ENCODE measurements around the gene RIC8A.
"Not testable (repeated sequence)": the region's sequence is repeated elsewhere in the genome, so short reads cannot be mapped to it uniquely, and the experiment has no call there.

RIC8A gene

GRCh38 chr11:218815-219593 is 11.5 kb downstream of the RIC8A start:
- no peak overlapping the region for H3K27ac ChIP-seq (ENCODE audit: low read depth, low read length)
- H3K27me3 ChIP-seq (ENCODE audit: control insufficient read depth in 1 of 2, insufficient read depth in 2 of 2, low read length in 2 of 2): no peaks in the 10 kb centered on the region
- H3K4me1 ChIP-seq (ENCODE audit: control insufficient read depth in 1 of 2, insufficient read depth in 2 of 2, low read length in 2 of 2): no peaks in the 10 kb centered on the region
- H3K36me3 ChIP-seq (ENCODE audit: control insufficient read depth in 1 of 2, insufficient read depth in 2 of 2, low read length in 2 of 2): peaks cover 15 to 60% of the 10 kb centered on the region in 2 donors
- H3K4me3 ChIP-seq (ENCODE audit: low read depth in 1 of 2, low read length in 2 of 2): no peak overlapping the region
- H3K9me3 ChIP-seq (ENCODE audit: control insufficient read depth in 1 of 2, low read length in 2 of 2): no peaks in the 10 kb centered on the region
- H3K9ac ChIP-seq (ENCODE audit: low read depth in 1 of 2, low read length in 2 of 2): no peak overlapping the region

- peaks cover under 1 to 44% of the 10 kb centered on the region in 2 donors for H3K36me3 ChIP-seq (ENCODE audit: control insufficient read depth in 1 of 2, insufficient read depth in 2 of 2, low read length in 2 of 2)
- not testable (repeated sequence) for H3K9ac ChIP-seq (ENCODE audit: low read depth in 1 of 2, low read length in 2 of 2); H3K27ac ChIP-seq (ENCODE audit: low read depth, low read length); H3K4me3 ChIP-seq (ENCODE audit: low read depth in 1 of 2, low read length in 2 of 2); H3K9me3 ChIP-seq (ENCODE audit: control insufficient read depth in 1 of 2, low read length in 2 of 2); H3K4me1 ChIP-seq (ENCODE audit: control insufficient read depth in 1 of 2, insufficient read depth in 2 of 2, low read length in 2 of 2); H3K27me3 ChIP-seq (ENCODE audit: control insufficient read depth in 1 of 2, insufficient read depth in 2 of 2, low read length in 2 of 2)
These were observed 13.2 kb downstream of the RIC8A start for GRCh38 chr11:220641-221215.

- Histone ChIP-seq H3K36me3 (ENCODE audit: control insufficient read depth in 1 of 2, insufficient read depth in 2 of 2, low read length in 2 of 2) (peaks cover 0 to 38% of the 10 kb centered on the region in 2 donors), H3K4me3 (ENCODE audit: low read depth in 1 of 2, low read length in 2 of 2) (no peak overlapping the region), H3K9ac (ENCODE audit: low read depth in 1 of 2, low read length in 2 of 2) (no peak overlapping the region), H3K9me3 (ENCODE audit: control insufficient read depth in 1 of 2, low read length in 2 of 2) (no peaks in the 10 kb centered on the region), H3K27ac (ENCODE audit: low read depth, low read length) (no peak overlapping the region), H3K4me1 (ENCODE audit: control insufficient read depth in 1 of 2, insufficient read depth in 2 of 2, low read length in 2 of 2) (no peaks in the 10 kb centered on the region), H3K27me3 (ENCODE audit: control insufficient read depth in 1 of 2, insufficient read depth in 2 of 2, low read length in 2 of 2) (no peaks in the 10 kb centered on the region)
These were observed 14.0 kb downstream of the RIC8A start for GRCh38 chr11:221539-221938.

GRCh38 chr11:221998-222789 is 14.7 kb downstream of the RIC8A start:
- no peak overlapping the region for H3K4me3 ChIP-seq (ENCODE audit: low read depth in 1 of 2, low read length in 2 of 2)
- H3K27me3 ChIP-seq (ENCODE audit: control insufficient read depth in 1 of 2, insufficient read depth in 2 of 2, low read length in 2 of 2): no peaks in the 10 kb centered on the region
- no peaks in the 10 kb centered on the region for H3K9me3 ChIP-seq (ENCODE audit: control insufficient read depth in 1 of 2, low read length in 2 of 2)
- no peaks in the 10 kb centered on the region for H3K4me1 ChIP-seq (ENCODE audit: control insufficient read depth in 1 of 2, insufficient read depth in 2 of 2, low read length in 2 of 2)
- H3K9ac ChIP-seq (ENCODE audit: low read depth in 1 of 2, low read length in 2 of 2): no peak overlapping the region
- H3K36me3 ChIP-seq (ENCODE audit: control insufficient read depth in 1 of 2, insufficient read depth in 2 of 2, low read length in 2 of 2): peaks cover 0 to 38% of the 10 kb centered on the region in 2 donors
- no peak overlapping the region for H3K27ac ChIP-seq (ENCODE audit: low read depth, low read length)

GRCh38 chr11:223026-223789 is 15.7 kb downstream of the RIC8A start:
- Histone ChIP-seq H3K27me3 (ENCODE audit: control insufficient read depth in 1 of 2, insufficient read depth in 2 of 2, low read length in 2 of 2) (no peaks in the 10 kb centered on the region), H3K36me3 (ENCODE audit: control insufficient read depth in 1 of 2, insufficient read depth in 2 of 2, low read length in 2 of 2) (peaks cover 0 to 33% of the 10 kb centered on the region in 2 donors), H3K4me3 (ENCODE audit: low read depth in 1 of 2, low read length in 2 of 2) (no peak overlapping the region), H3K27ac (ENCODE audit: low read depth, low read length) (no peak overlapping the region), H3K9ac (ENCODE audit: low read depth in 1 of 2, low read length in 2 of 2) (no peak overlapping the region), H3K4me1 (ENCODE audit: control insufficient read depth in 1 of 2, insufficient read depth in 2 of 2, low read length in 2 of 2) (no peaks in the 10 kb centered on the region), H3K9me3 (ENCODE audit: control insufficient read depth in 1 of 2, low read length in 2 of 2) (no peaks in the 10 kb centered on the region)

GRCh38 chr11:223884-224283 is 16.4 kb downstream of the RIC8A start:
- H3K9ac ChIP-seq (ENCODE audit: low read depth in 1 of 2, low read length in 2 of 2): no peak overlapping the region
- H3K4me3 ChIP-seq (ENCODE audit: low read depth in 1 of 2, low read length in 2 of 2): no peak overlapping the region
- no peaks in the 10 kb centered on the region for H3K9me3 ChIP-seq (ENCODE audit: control insufficient read depth in 1 of 2, low read length in 2 of 2)
- H3K27ac ChIP-seq (ENCODE audit: low read depth, low read length): no peak overlapping the region
- H3K27me3 ChIP-seq (ENCODE audit: control insufficient read depth in 1 of 2, insufficient read depth in 2 of 2, low read length in 2 of 2): no peaks in the 10 kb centered on the region
- H3K4me1 ChIP-seq (ENCODE audit: control insufficient read depth in 1 of 2, insufficient read depth in 2 of 2, low read length in 2 of 2): no peaks in the 10 kb centered on the region
- H3K36me3 ChIP-seq (ENCODE audit: control insufficient read depth in 1 of 2, insufficient read depth in 2 of 2, low read length in 2 of 2): peaks cover 0 to 27% of the 10 kb centered on the region in 2 donors

GRCh38 chr11:224424-224823 is 16.9 kb downstream of the RIC8A start:
- H3K27ac ChIP-seq (ENCODE audit: low read depth, low read length): no peak overlapping the region

GRCh38 chr11:225734-226453 is 18.4 kb downstream of the RIC8A start:
- H3K27ac ChIP-seq (ENCODE audit: low read depth, low read length): no peak overlapping the region
- peaks cover 0 to 22% of the 10 kb centered on the region in 2 donors for H3K36me3 ChIP-seq (ENCODE audit: control insufficient read depth in 1 of 2, insufficient read depth in 2 of 2, low read length in 2 of 2)
- no peak overlapping the region for H3K4me3 ChIP-seq (ENCODE audit: low read depth in 1 of 2, low read length in 2 of 2)
- no peaks in the 10 kb centered on the region for H3K4me1 ChIP-seq (ENCODE audit: control insufficient read depth in 1 of 2, insufficient read depth in 2 of 2, low read length in 2 of 2)
- no peak overlapping the region for H3K9ac ChIP-seq (ENCODE audit: low read depth in 1 of 2, low read length in 2 of 2)
- no peaks in the 10 kb centered on the region for H3K9me3 ChIP-seq (ENCODE audit: control insufficient read depth in 1 of 2, low read length in 2 of 2)
- H3K27me3 ChIP-seq (ENCODE audit: control insufficient read depth in 1 of 2, insufficient read depth in 2 of 2, low read length in 2 of 2): no peaks in the 10 kb centered on the region

More at GRCh38 chr11:224424-224823, 16.9 kb downstream of the RIC8A start:
- no peaks in the 10 kb centered on the region for H3K27me3 ChIP-seq (ENCODE audit: control insufficient read depth in 1 of 2, insufficient read depth in 2 of 2, low read length in 2 of 2)
- H3K36me3 ChIP-seq (ENCODE audit: control insufficient read depth in 1 of 2, insufficient read depth in 2 of 2, low read length in 2 of 2): peaks cover 0 to 22% of the 10 kb centered on the region in 2 donors
- H3K4me1 ChIP-seq (ENCODE audit: control insufficient read depth in 1 of 2, insufficient read depth in 2 of 2, low read length in 2 of 2): no peaks in the 10 kb centered on the region
- no peaks in the 10 kb centered on the region for H3K9me3 ChIP-seq (ENCODE audit: control insufficient read depth in 1 of 2, low read length in 2 of 2)
- H3K4me3 ChIP-seq (ENCODE audit: low read depth in 1 of 2, low read length in 2 of 2): no peak overlapping the region
- no peak overlapping the region for H3K9ac ChIP-seq (ENCODE audit: low read depth in 1 of 2, low read length in 2 of 2)

- peaks cover 0 to 8% of the 10 kb centered on the region in 2 donors for H3K36me3 ChIP-seq (ENCODE audit: control insufficient read depth in 1 of 2, insufficient read depth in 2 of 2, low read length in 2 of 2)
- no peak overlapping the region for H3K27ac ChIP-seq (ENCODE audit: low read depth, low read length)
- H3K9ac ChIP-seq (ENCODE audit: low read depth in 1 of 2, low read length in 2 of 2): no peak overlapping the region
- H3K4me1 ChIP-seq (ENCODE audit: control insufficient read depth in 1 of 2, insufficient read depth in 2 of 2, low read length in 2 of 2): no peaks in the 10 kb centered on the region
- H3K9me3 ChIP-seq (ENCODE audit: control insufficient read depth in 1 of 2, low read length in 2 of 2): no peaks in the 10 kb centered on the region
- H3K4me3 ChIP-seq (ENCODE audit: low read depth in 1 of 2, low read length in 2 of 2): no peak overlapping the region
- no peaks in the 10 kb centered on the region for H3K27me3 ChIP-seq (ENCODE audit: control insufficient read depth in 1 of 2, insufficient read depth in 2 of 2, low read length in 2 of 2)
These were observed 20.4 kb downstream of the RIC8A start for GRCh38 chr11:227824-228379.
